Measurements from ENCODE around the gene SUSD4. TPM values are rescaled to one million over a fixed set of nuclear protein-coding genes. Genes with fewer than 3 reads are reported as not detected.

Gene SUSD4

GRCh38 chr1:223186800-223187199 is 177.2 kb downstream of the SUSD4 start:
- Histone ChIP-seq H3K4me1 (ENCODE audit: control insufficient read depth, insufficient read depth, low read length) (peaks cover 13% of the 10 kb centered on the region), H3K9me3 (replicated peaks; ENCODE audit: low read length) (no peaks in the 10 kb centered on the region), H3K4me3 (ENCODE audit: low read length) (no peak overlapping the region), H3K36me3 (ENCODE audit: insufficient read depth, low read length) (no peaks in the 10 kb centered on the region), H3K4me2 (ENCODE audit: low read length) (no peak overlapping the region), H3K27me3 (ENCODE audit: control insufficient read depth, insufficient read depth, low read length) (peaks cover 3% of the 10 kb centered on the region), H3K9ac (ENCODE audit: low read depth, low read length) (no peak overlapping the region)

- H3K4me2 ChIP-seq (ENCODE audit: low read length): no peak overlapping the region
- H3K9me3 ChIP-seq (replicated peaks; ENCODE audit: low read length): no peaks in the 10 kb centered on the region
- H3K9ac ChIP-seq (ENCODE audit: low read depth, low read length): no peak overlapping the region
- peaks cover 12% of the 10 kb centered on the region for H3K27me3 ChIP-seq (ENCODE audit: control insufficient read depth, insufficient read depth, low read length)
- H3K4me3 ChIP-seq (ENCODE audit: low read length): no peak overlapping the region
- no peaks in the 10 kb centered on the region for H3K36me3 ChIP-seq (ENCODE audit: insufficient read depth, low read length)
- peaks cover 8% of the 10 kb centered on the region for H3K4me1 ChIP-seq (ENCODE audit: control insufficient read depth, insufficient read depth, low read length)
Measured at GRCh38 chr1:223183268-223183862, 180.6 kb downstream of the SUSD4 start.

GRCh38 chr1:223180731-223181321 is 183.2 kb downstream of the SUSD4 start:
- H3K9ac ChIP-seq (ENCODE audit: low read depth, low read length): no peak overlapping the region
- peaks cover 12% of the 10 kb centered on the region for H3K27me3 ChIP-seq (ENCODE audit: control insufficient read depth, insufficient read depth, low read length)
- H3K9me3 ChIP-seq (replicated peaks; ENCODE audit: low read length): no peaks in the 10 kb centered on the region
- peaks cover 8% of the 10 kb centered on the region for H3K4me1 ChIP-seq (ENCODE audit: control insufficient read depth, insufficient read depth, low read length)
- no peak overlapping the region for H3K4me2 ChIP-seq (ENCODE audit: low read length)
- no peaks in the 10 kb centered on the region for H3K36me3 ChIP-seq (ENCODE audit: insufficient read depth, low read length)
- no peak overlapping the region for H3K4me3 ChIP-seq (ENCODE audit: low read length)

- Histone ChIP-seq H3K27me3 (ENCODE audit: control insufficient read depth, insufficient read depth, low read length) (peaks cover 12% of the 10 kb centered on the region), H3K4me3 (ENCODE audit: low read length) (no peak overlapping the region), H3K4me1 (ENCODE audit: control insufficient read depth, insufficient read depth, low read length) (peaks cover 8% of the 10 kb centered on the region), H3K4me2 (ENCODE audit: low read length) (no peak overlapping the region), H3K36me3 (ENCODE audit: insufficient read depth, low read length) (no peaks in the 10 kb centered on the region), H3K9ac (ENCODE audit: low read depth, low read length) (no peak overlapping the region), H3K9me3 (replicated peaks; ENCODE audit: low read length) (no peaks in the 10 kb centered on the region)
Measured at GRCh38 chr1:223179786-223180185, 184.2 kb downstream of the SUSD4 start.

GRCh38 chr1:223179280-223179679 is 184.7 kb downstream of the SUSD4 start:
- Histone ChIP-seq H3K27me3 (ENCODE audit: control insufficient read depth, insufficient read depth, low read length) (peaks cover 12% of the 10 kb centered on the region), H3K4me2 (ENCODE audit: low read length) (no peak overlapping the region), H3K4me1 (ENCODE audit: control insufficient read depth, insufficient read depth, low read length) (peaks cover 8% of the 10 kb centered on the region), H3K9ac (ENCODE audit: low read depth, low read length) (no peak overlapping the region), H3K9me3 (replicated peaks; ENCODE audit: low read length) (no peaks in the 10 kb centered on the region), H3K36me3 (ENCODE audit: insufficient read depth, low read length) (no peaks in the 10 kb centered on the region), H3K4me3 (ENCODE audit: low read length) (no peak overlapping the region)

- peaks cover 12% of the 10 kb centered on the region for H3K27me3 ChIP-seq (ENCODE audit: control insufficient read depth, insufficient read depth, low read length)
- no peaks in the 10 kb centered on the region for H3K9me3 ChIP-seq (replicated peaks; ENCODE audit: low read length)
- H3K9ac ChIP-seq (ENCODE audit: low read depth, low read length): no peak overlapping the region
- H3K36me3 ChIP-seq (ENCODE audit: insufficient read depth, low read length): no peaks in the 10 kb centered on the region
- peaks cover 8% of the 10 kb centered on the region for H3K4me1 ChIP-seq (ENCODE audit: control insufficient read depth, insufficient read depth, low read length)
- no peak overlapping the region for H3K4me2 ChIP-seq (ENCODE audit: low read length)
- no peak overlapping the region for H3K4me3 ChIP-seq (ENCODE audit: low read length)
Measured at GRCh38 chr1:223177681-223178080, 186.3 kb downstream of the SUSD4 start.

GRCh38 chr1:223176437-223176836 is 187.5 kb downstream of the SUSD4 start:
- Histone ChIP-seq H3K9me3 (replicated peaks; ENCODE audit: low read length) (no peaks in the 10 kb centered on the region), H3K36me3 (ENCODE audit: insufficient read depth, low read length) (no peaks in the 10 kb centered on the region), H3K4me1 (ENCODE audit: control insufficient read depth, insufficient read depth, low read length) (peaks cover 8% of the 10 kb centered on the region), H3K9ac (ENCODE audit: low read depth, low read length) (no peak overlapping the region), H3K4me3 (ENCODE audit: low read length) (no peak overlapping the region), H3K27me3 (ENCODE audit: control insufficient read depth, insufficient read depth, low read length) (peaks cover 12% of the 10 kb centered on the region), H3K4me2 (ENCODE audit: low read length) (no peak overlapping the region)

GRCh38 chr1:223175633-223176032 is 188.3 kb downstream of the SUSD4 start:
- Histone ChIP-seq H3K4me2 (ENCODE audit: low read length) (no peak overlapping the region), H3K9ac (ENCODE audit: low read depth, low read length) (no peak overlapping the region), H3K4me3 (ENCODE audit: low read length) (no peak overlapping the region), H3K4me1 (ENCODE audit: control insufficient read depth, insufficient read depth, low read length) (peaks cover under 1% of the 10 kb centered on the region), H3K9me3 (replicated peaks; ENCODE audit: low read length) (no peaks in the 10 kb centered on the region), H3K27me3 (ENCODE audit: control insufficient read depth, insufficient read depth, low read length) (peaks cover 5% of the 10 kb centered on the region), H3K36me3 (ENCODE audit: insufficient read depth, low read length) (no peaks in the 10 kb centered on the region)

GRCh38 chr1:223175032-223175431 is 188.9 kb downstream of the SUSD4 start:
- Histone ChIP-seq H3K4me3 (ENCODE audit: low read length) (no peak overlapping the region), H3K4me1 (ENCODE audit: control insufficient read depth, insufficient read depth, low read length) (no peaks in the 10 kb centered on the region), H3K9me3 (replicated peaks; ENCODE audit: low read length) (no peaks in the 10 kb centered on the region), H3K36me3 (ENCODE audit: insufficient read depth, low read length) (no peaks in the 10 kb centered on the region), H3K4me2 (ENCODE audit: low read length) (no peak overlapping the region), H3K9ac (ENCODE audit: low read depth, low read length) (no peak overlapping the region), H3K27me3 (ENCODE audit: control insufficient read depth, insufficient read depth, low read length) (peaks cover 5% of the 10 kb centered on the region)

Small RNA genes lying within 50 kb of the gene (small RNA-seq; reads per million reads assigned to genes)
- gene RNU4-57P: not detected
